Right atrium auricular region (tissue), 2 donors: Measurements from ENCODE around the gene OR52W1. TPM values are rescaled to one million over a fixed set of nuclear protein-coding genes. Genes with fewer than 3 reads are reported as not detected.

Experiments
- DNase-seq: peaks from one replicate; pipeline ENCODE4 v3.0.0-alpha.2; 2019; ENCODE audit warnings: low spot score
- H3K27ac ChIP-seq, 2 donors: fragments of 200-600 bp; sonication (generic); 1 replicate in 1 of 2; 2 replicates in 1 of 2; pipeline ENCODE4 v1.5.1; 2016 to 2019
- H3K27me3 ChIP-seq, 2 donors: fragments of 200-600 bp; sonication (generic); one replicate each; pipeline versions ENCODE4 v1.5.1 to v1.6.0; 2017 to 2019
- H3K36me3 ChIP-seq: fragments of 200-600 bp; sonication (generic); one replicate; pipeline ENCODE4 v1.5.1; 2016
- H3K4me1 ChIP-seq, 2 donors: fragments of 200-600 bp; sonication (generic); one replicate each; pipeline versions ENCODE4 v1.5.1 to v1.6.0; 2017 to 2019
- H3K4me3 ChIP-seq, 2 donors: fragments of 200-600 bp; sonication (generic); 1 replicate in 1 of 2; 2 replicates in 1 of 2; pipeline ENCODE4 v1.5.1; 2017 to 2019; ENCODE audit warnings: mild to moderate bottlenecking in 1 of 2, moderate library complexity in 1 of 2
- H3K9me3 ChIP-seq, 2 donors: fragments of 200-600 bp; sonication (generic); one replicate each; pipeline ENCODE4 v1.5.1; 2019
- CTCF ChIP-seq, 2 donors: fragments of 200-600 bp; sonication (generic); IDR thresholded peaks; one replicate each; pipeline ENCODE4 v1.5.1; 2019; ENCODE audit warnings: antibody characterized with exemption in 2 of 2
- total RNA-seq, 2 donors: library from RNA; depleted of rRNA; stranded (reverse); fragments of >200 nt; gene quantifications; one replicate each; pipeline ENCODE4 v1.1.0, GENCODE V29; 2016

The OR52W1 gene
- total RNA-seq, 2 donors from 2014 or later = not detected

GRCh38 chr11:6206456-6207180 is 7.6 kb downstream of the OR52W1 start:
- no peaks in the 10 kb centered on the region for H3K27me3 ChIP-seq
- H3K36me3 ChIP-seq = peaks cover 36% of the 10 kb centered on the region
- no peak overlapping the region for H3K4me3 ChIP-seq
- no peaks in the 10 kb centered on the region for H3K4me1 ChIP-seq
- no peak for DNase-seq
- H3K9me3 ChIP-seq = no peaks in the 10 kb centered on the region
- no peak for TF ChIP-seq CTCF (IDR thresholded peaks at IDR 0.05)
- H3K27ac ChIP-seq = no peak overlapping the region

- Histone ChIP-seq H3K4me3 (no peak overlapping the region), H3K36me3 (peaks cover 64% of the 10 kb centered on the region), H3K4me1 (no peaks in the 10 kb centered on the region), H3K27me3 (no peaks in the 10 kb centered on the region), H3K27ac (no peak overlapping the region), H3K9me3 (no peaks in the 10 kb centered on the region)
- TF ChIP-seq CTCF (IDR thresholded peaks at IDR 0.05) = no peak
- DNase-seq = no peak
Measured at GRCh38 chr11:6209801-6210200, 10.8 kb downstream of the OR52W1 start.

- Histone ChIP-seq H3K4me3 (no peak overlapping the region), H3K4me1 (no peaks in the 10 kb centered on the region), H3K36me3 (peaks cover 64% of the 10 kb centered on the region), H3K27ac (no peak overlapping the region), H3K9me3 (no peaks in the 10 kb centered on the region), H3K27me3 (no peaks in the 10 kb centered on the region)
- no peak for DNase-seq
- no peak for TF ChIP-seq CTCF (IDR thresholded peaks at IDR 0.05)
Measured at GRCh38 chr11:6210274-6210955, 11.4 kb downstream of the OR52W1 start.

- no peaks in the 10 kb centered on the region for H3K27me3 ChIP-seq
- no peak for TF ChIP-seq CTCF (IDR thresholded peaks at IDR 0.05)
- no peak overlapping the region for H3K27ac ChIP-seq
- H3K36me3 ChIP-seq = peaks cover 85% of the 10 kb centered on the region
- no peaks in the 10 kb centered on the region for H3K4me1 ChIP-seq
- H3K4me3 ChIP-seq = no peak overlapping the region
- no peak for DNase-seq
- no peaks in the 10 kb centered on the region for H3K9me3 ChIP-seq
Measured at GRCh38 chr11:6214530-6214929, 15.5 kb downstream of the OR52W1 start.

- DNase-seq = no peak
- H3K27me3 ChIP-seq = no peaks in the 10 kb centered on the region
- no peak overlapping the region for H3K27ac ChIP-seq
- peaks cover 75% of the 10 kb centered on the region for H3K36me3 ChIP-seq
- no peak overlapping the region for H3K4me3 ChIP-seq
- no peak for TF ChIP-seq CTCF (IDR thresholded peaks at IDR 0.05)
- no peaks in the 10 kb centered on the region for H3K9me3 ChIP-seq
- no peaks in the 10 kb centered on the region for H3K4me1 ChIP-seq
Measured at GRCh38 chr11:6216501-6216900, 17.5 kb downstream of the OR52W1 start.
